Keratinocyte (primary cell): ENCODE data around the gene KRT84.

Experiments used
- EZH2 ChIP-seq: IDR thresholded peaks from one replicate; pipeline ENCODE4 v1.6.1; 2012; ENCODE audit warnings: inconsistent platforms, mild to moderate bottlenecking, low read length, moderate library complexity
- TF ChIP-seq, protein P1 (sequence below), 3 experiments: IDR thresholded peaks in 1 of 3; conservative IDR thresholded peaks in 1 of 3; optimal IDR thresholded peaks in 1 of 3; 2 replicates in 2 of 3; 3 replicates in 1 of 3; pipeline versions ENCODE3 to v1.5.1; 2011; ENCODE audit warnings: low read length in 3 of 3, mild to moderate bottlenecking in 3 of 3, moderate library complexity in 2 of 3, control low read depth in 1 of 3, inconsistent platforms in 1 of 3; ENCODE audit not compliant: insufficient read depth in 2 of 3; ENCODE audit errors: extremely low read depth in 1 of 3

DNA sequence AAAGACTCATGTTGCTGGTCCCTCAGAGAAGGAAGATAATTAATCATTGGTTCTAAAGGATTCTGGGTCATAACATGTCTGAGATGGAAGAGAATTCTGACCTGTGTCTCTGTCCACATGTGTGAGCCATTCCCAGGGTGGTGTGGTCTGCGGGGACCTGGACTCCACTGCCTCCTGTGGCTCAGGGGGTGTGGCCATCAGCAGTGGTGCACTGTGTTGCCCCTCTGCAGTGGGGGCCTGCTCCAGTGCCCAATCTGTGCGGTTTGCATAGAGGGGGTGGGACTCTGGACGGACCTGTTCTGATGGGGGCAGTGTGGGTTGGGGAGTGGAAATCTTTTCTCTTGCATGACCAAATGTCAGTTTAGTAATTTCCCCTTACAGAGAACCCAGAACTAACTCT is 31.7 kb downstream of the KRT84 start:
- TF ChIP-seq, protein P1, sequence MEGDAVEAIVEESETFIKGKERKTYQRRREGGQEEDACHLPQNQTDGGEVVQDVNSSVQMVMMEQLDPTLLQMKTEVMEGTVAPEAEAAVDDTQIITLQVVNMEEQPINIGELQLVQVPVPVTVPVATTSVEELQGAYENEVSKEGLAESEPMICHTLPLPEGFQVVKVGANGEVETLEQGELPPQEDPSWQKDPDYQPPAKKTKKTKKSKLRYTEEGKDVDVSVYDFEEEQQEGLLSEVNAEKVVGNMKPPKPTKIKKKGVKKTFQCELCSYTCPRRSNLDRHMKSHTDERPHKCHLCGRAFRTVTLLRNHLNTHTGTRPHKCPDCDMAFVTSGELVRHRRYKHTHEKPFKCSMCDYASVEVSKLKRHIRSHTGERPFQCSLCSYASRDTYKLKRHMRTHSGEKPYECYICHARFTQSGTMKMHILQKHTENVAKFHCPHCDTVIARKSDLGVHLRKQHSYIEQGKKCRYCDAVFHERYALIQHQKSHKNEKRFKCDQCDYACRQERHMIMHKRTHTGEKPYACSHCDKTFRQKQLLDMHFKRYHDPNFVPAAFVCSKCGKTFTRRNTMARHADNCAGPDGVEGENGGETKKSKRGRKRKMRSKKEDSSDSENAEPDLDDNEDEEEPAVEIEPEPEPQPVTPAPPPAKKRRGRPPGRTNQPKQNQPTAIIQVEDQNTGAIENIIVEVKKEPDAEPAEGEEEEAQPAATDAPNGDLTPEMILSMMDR (optimal IDR thresholded peaks at IDR 0.05 in 1 of 3, IDR thresholded peaks at IDR 0.05 in 1 of 3, conservative IDR thresholded peaks at IDR 0.05 in 1 of 3; ENCODE audit: extremely low read depth in 1 of 3, insufficient read depth in 2 of 3, low read length in 3 of 3) = no peak
- no peak for TF ChIP-seq EZH2
